OCI-LY3 (cell line): ENCODE data around the gene NOP9.

Source experiments
- EZH2phosphoT487 ChIP-seq: fragments of 200-600 bp; shearing (Covaris generic); IDR thresholded peaks from 2 replicates; pipeline ENCODE4 v1.6.1; 2018; ENCODE audit warnings: antibody characterized with exemption, mixed run types, low read depth
- TF ChIP-seq, protein P1 (sequence below): fragments of 200-600, 300-600 bp; sonication (generic); IDR thresholded peaks from 2 replicates; pipeline ENCODE4 v1.5.1; 2014; ENCODE audit warnings: antibody characterized with exemption, low read length, low read depth

GRCh38 chr14:24293525-24293924, 6.1 kb upstream of the NOP9 start:
- TF ChIP-seq, protein P1, sequence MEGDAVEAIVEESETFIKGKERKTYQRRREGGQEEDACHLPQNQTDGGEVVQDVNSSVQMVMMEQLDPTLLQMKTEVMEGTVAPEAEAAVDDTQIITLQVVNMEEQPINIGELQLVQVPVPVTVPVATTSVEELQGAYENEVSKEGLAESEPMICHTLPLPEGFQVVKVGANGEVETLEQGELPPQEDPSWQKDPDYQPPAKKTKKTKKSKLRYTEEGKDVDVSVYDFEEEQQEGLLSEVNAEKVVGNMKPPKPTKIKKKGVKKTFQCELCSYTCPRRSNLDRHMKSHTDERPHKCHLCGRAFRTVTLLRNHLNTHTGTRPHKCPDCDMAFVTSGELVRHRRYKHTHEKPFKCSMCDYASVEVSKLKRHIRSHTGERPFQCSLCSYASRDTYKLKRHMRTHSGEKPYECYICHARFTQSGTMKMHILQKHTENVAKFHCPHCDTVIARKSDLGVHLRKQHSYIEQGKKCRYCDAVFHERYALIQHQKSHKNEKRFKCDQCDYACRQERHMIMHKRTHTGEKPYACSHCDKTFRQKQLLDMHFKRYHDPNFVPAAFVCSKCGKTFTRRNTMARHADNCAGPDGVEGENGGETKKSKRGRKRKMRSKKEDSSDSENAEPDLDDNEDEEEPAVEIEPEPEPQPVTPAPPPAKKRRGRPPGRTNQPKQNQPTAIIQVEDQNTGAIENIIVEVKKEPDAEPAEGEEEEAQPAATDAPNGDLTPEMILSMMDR: no peak
- TF ChIP-seq EZH2phosphoT487: no peak
